GM12864 (cell line): ENCODE data around the gene ABCD2.
"Not testable (repeated sequence)": the region's sequence is repeated elsewhere in the genome, so short reads cannot be mapped to it uniquely, and the experiment has no call there.

Experiments
- DNase-seq: peaks from one replicate; pipeline ENCODE4 v3.0.0-alpha.2; 2011; ENCODE audit warnings: low read depth
- H3K4me3 ChIP-seq: 2 replicates; pipeline ENCODE4 v1.5.1; 2011; ENCODE audit warnings: mild to moderate bottlenecking, low read depth, low read length, control low read depth
- TF ChIP-seq, protein P1 (sequence below): IDR thresholded peaks from 2 replicates; pipeline ENCODE4 v1.5.1; 2011; ENCODE audit warnings: low read depth, mild to moderate bottlenecking, moderate library complexity, low read length, control low read depth, inconsistent platforms; ENCODE audit errors: missing control alignments

The ABCD2 gene

DNA sequence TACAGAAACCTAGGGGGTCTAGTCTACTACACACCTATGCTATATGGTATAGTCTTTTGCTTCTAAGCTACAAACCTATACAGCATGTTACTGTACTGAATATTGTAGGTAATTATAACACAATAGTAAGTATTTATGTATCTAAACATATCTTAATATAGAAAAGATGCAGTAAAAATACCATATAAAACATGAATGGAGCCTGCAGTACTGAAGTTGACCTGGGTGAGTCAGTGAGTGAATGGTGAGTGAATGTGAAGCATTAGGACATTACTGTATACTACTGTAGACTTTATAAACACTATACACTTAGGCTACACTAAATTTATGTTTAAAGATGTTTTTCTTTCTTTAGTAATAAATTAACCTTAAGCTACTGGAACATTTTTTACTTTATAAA is 13.1 kb upstream of the ABCD2 start:
- DNase-seq: no peak
- no peak overlapping the region for H3K4me3 ChIP-seq
- TF ChIP-seq, protein P1, sequence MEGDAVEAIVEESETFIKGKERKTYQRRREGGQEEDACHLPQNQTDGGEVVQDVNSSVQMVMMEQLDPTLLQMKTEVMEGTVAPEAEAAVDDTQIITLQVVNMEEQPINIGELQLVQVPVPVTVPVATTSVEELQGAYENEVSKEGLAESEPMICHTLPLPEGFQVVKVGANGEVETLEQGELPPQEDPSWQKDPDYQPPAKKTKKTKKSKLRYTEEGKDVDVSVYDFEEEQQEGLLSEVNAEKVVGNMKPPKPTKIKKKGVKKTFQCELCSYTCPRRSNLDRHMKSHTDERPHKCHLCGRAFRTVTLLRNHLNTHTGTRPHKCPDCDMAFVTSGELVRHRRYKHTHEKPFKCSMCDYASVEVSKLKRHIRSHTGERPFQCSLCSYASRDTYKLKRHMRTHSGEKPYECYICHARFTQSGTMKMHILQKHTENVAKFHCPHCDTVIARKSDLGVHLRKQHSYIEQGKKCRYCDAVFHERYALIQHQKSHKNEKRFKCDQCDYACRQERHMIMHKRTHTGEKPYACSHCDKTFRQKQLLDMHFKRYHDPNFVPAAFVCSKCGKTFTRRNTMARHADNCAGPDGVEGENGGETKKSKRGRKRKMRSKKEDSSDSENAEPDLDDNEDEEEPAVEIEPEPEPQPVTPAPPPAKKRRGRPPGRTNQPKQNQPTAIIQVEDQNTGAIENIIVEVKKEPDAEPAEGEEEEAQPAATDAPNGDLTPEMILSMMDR: no peak

DNA sequence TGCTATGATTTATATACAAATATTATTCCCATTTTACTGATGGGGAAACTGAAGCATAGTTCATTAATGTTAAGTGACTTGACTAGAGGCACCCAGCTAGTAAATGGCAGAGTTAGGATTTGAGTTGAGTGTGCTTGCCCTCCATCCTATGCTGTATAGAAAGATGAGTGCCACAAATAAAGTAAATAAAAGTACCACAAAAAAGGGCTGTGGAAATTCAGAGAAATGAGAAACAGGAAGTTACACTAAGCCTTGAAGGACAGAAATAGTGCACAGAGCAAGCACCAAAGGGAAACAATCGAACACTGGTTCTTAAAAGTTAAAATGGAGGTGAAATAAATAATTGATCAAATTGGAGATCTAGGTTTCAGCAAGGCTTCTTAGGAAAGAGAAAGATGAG is 9.2 kb upstream of the ABCD2 start:
- TF ChIP-seq, protein P1: no peak
- DNase-seq: no peak

DNA sequence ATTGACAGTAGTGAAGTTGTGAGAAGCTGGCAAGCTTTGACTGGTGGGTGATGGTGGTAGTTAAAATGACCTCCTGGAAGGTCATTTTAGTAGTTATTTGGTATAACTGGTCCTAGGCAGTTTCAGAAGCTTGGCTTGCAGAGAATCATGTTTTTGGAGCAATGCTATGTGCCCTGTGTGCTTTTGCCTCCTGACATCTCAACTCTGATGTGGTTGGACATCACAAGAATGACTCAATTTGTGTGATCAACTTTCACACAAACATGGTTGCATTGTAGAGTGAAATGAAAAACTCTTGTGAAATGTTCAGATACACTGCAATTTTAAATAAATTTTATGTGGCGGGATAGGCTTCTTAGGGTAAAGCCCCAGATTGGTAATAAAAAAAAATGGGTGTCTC is 8.3 kb upstream of the ABCD2 start:
- TF ChIP-seq, protein P1: no peak
- DNase-seq: no peak

More for the DNA sequence above, 9.2 kb upstream of the ABCD2 start:
- H3K4me3 ChIP-seq: no peak overlapping the region

DNA sequence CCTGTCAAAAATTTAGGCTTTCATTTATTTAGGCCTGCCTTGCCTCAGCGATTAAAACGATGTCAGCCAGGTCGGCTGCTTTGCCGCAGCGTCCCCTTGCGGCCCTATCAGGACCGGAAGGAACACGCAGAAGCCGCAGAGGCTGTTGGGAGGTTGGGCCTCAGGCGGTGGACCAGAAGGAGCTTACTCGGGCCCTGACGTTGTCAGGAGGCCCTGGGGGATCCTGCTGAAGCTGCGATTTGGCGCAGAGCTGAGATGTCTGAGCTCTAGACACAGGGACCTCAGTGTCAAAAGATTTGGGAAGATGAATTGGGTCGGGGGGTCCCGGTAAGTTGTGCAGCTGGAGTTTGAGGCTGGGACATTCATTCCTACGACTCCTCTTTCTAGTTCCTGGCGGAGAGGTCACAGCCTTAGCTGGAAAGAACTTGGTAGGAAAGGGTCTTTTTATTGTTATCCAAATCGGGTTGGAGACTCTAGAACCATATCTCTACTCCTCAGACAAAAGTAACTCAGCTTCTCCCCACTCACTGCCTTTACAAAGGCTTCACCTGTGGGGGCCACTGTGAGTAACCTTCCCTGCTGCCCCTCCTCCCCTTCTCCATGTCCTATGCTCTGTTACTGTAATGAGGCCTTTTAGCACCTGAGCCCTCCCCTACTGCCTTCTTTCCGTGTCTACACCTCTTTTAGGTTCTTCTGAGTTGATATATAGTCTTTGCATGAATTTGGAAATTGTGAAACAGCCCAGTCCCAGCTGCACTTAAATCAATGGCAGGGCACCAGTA is 6.6 kb upstream of the ABCD2 start:
- DNase-seq: no peak
- TF ChIP-seq, protein P1: no peak
- H3K4me3 ChIP-seq: no peak overlapping the region

More for the DNA sequence above, 8.3 kb upstream of the ABCD2 start:
- H3K4me3 ChIP-seq: no peak overlapping the region

DNA sequence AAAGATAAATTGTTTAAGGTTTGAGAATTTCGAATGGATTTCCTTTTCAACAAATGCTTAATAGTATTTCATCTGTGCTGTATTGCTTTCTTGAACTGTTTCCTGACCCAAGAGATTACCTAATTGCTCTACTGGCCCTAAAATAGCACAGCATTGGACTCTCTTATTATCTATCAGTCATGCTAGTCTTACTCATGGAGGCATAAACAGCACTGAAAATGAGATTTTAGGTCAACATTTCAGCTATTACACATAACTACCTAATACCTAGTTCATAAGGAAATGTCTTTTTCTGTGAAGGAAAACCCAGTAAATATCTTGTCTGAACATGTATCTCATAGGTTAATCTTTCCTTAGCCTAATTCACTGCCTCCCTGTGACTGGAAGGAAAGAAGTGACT is 4.3 kb upstream of the ABCD2 start:
- no peak for DNase-seq
- no peak overlapping the region for H3K4me3 ChIP-seq
- TF ChIP-seq, protein P1: no peak

DNA sequence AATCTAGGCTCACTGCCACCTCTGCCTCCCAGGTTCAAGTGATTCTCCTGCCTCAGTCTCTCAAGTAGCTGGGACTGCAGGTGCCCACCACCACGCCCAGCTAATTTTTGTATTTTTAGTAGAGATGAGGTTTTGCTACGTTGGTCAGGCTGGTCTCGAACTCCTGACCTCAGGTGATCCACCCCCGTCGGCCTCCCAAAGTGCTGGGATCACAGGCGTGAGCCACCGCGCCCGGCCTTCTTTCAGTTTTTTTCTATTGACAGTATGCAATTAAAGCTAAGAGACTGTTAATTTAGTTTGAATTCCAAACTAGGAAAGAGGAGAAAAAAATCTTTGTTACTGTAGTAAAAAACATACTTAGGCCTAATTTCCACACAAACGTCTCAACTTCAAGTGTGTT is 3.6 kb upstream of the ABCD2 start:
- H3K4me3 ChIP-seq, DNase-seq: not testable (repeated sequence)

DNA sequence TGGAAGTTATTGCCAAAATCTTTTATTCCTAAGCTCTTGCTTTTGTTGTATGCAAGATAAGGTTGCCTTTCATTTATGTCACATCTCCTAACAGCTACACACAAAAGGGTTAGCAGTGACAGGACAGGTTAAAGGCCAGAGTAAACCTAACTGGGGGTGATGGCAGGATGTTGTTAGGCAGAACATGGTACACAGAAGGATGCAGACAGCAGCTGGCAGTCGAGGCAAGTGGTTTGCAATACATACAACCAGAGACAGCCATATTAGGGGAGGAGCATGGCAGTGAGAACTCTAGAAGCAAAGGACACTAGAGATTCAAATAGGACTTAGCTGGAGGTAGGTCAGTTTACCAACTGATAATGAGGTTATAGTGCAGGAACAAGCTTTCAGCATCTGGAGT is 2.7 kb upstream of the ABCD2 start:
- no peak for DNase-seq
- H3K4me3 ChIP-seq: no peak overlapping the region
- TF ChIP-seq, protein P1: no peak
